Neutrophil (primary cell): ENCODE measurements around the gene ATXN3L.

Source experiments
- H3K27ac ChIP-seq: fragments of 200-600 bp; sonication (generic); 2 replicates; pipeline ENCODE4 v1.5.1; 2016; ENCODE audit warnings: mild to moderate bottlenecking, moderate library complexity
- H3K27me3 ChIP-seq: fragments of 200-600 bp; sonication (generic); 2 replicates; pipeline ENCODE4 v1.6.0; 2016; ENCODE audit warnings: mild to moderate bottlenecking
- H3K36me3 ChIP-seq: fragments of 200-600 bp; sonication (generic); 2 replicates; pipeline ENCODE4 v1.5.1; 2017
- H3K4me1 ChIP-seq, 2 experiments: fragments of 200-600 bp in 1 of 2; sonication (generic) in 1 of 2; 1 replicate in 1 of 2; 2 replicates in 1 of 2; pipeline versions ENCODE4 v1.5.1 to v1.6.1; 2013 to 2016; ENCODE audit warnings: low read depth in 1 of 2, low read length in 1 of 2, mild to moderate bottlenecking in 1 of 2, moderate library complexity in 1 of 2; ENCODE audit not compliant: control insufficient read depth in 1 of 2, insufficient read depth in 1 of 2
- H3K4me3 ChIP-seq, 2 experiments: fragments of 200-600 bp in 1 of 2; sonication (generic) in 1 of 2; 1 replicate in 1 of 2; 2 replicates in 1 of 2; pipeline ENCODE4 v1.5.1; 2013 to 2016; ENCODE audit warnings: low read depth in 1 of 2, low read length in 1 of 2, mild to moderate bottlenecking in 1 of 2, moderate library complexity in 1 of 2
- H3K9me3 ChIP-seq: fragments of 200-600 bp; sonication (generic); 2 replicates; pipeline ENCODE4 v1.5.1; 2016
- TF ChIP-seq, protein P1 (sequence below): fragments of 200-600 bp; sonication (generic); IDR thresholded peaks from 2 replicates; pipeline ENCODE4 v1.5.1; 2016; ENCODE audit warnings: antibody characterized with exemption

The ATXN3L gene

DNA sequence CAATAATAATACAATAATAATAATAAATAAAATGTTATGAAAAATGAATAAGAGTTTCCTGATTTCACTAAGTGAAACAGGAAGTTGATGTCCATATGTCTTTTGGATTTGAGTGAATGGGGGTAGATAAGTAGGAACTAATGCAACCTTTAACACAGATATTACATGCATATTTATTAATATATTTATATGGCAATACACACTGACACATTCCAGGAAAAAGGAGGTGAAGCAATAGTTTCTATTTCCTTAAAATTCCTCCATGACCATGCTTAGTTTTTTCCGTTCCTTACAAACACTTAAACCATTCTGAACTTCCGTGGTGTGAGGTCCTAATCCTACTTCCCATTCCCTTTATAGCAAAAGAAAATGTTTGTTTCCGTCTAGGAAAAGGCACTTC lies 48.3 kb downstream of the ATXN3L start:
- peaks cover 0 to 4% of the 10 kb centered on the region in 2 experiments for H3K4me1 ChIP-seq
- H3K36me3 ChIP-seq = no peaks in the 10 kb centered on the region
- H3K9me3 ChIP-seq = no peaks in the 10 kb centered on the region
- TF ChIP-seq, protein P1, sequence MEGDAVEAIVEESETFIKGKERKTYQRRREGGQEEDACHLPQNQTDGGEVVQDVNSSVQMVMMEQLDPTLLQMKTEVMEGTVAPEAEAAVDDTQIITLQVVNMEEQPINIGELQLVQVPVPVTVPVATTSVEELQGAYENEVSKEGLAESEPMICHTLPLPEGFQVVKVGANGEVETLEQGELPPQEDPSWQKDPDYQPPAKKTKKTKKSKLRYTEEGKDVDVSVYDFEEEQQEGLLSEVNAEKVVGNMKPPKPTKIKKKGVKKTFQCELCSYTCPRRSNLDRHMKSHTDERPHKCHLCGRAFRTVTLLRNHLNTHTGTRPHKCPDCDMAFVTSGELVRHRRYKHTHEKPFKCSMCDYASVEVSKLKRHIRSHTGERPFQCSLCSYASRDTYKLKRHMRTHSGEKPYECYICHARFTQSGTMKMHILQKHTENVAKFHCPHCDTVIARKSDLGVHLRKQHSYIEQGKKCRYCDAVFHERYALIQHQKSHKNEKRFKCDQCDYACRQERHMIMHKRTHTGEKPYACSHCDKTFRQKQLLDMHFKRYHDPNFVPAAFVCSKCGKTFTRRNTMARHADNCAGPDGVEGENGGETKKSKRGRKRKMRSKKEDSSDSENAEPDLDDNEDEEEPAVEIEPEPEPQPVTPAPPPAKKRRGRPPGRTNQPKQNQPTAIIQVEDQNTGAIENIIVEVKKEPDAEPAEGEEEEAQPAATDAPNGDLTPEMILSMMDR = no peak
- no peak overlapping the region for H3K4me3 ChIP-seq
- H3K27me3 ChIP-seq = no peaks in the 10 kb centered on the region
- no peak overlapping the region for H3K27ac ChIP-seq

DNA sequence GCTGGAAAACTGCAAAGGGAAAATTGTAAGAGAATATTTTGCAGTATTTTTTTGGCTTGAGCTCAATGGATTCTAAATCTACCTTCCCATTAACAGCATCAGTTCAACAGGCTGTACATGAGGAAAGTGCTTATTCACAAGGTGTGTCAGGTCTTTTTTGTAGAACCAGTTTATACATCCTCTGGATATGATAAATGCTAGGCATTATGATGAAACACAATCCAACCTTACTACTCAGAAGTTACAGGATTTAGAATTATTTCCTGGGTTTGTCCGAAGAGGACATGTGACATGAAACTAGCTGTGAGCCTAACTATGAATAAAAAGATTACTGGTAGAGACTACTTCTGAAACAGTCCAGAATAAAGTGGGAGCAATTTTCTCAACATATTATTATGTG lies 49.5 kb downstream of the ATXN3L start:
- no peak overlapping the region for H3K27ac ChIP-seq
- H3K4me3 ChIP-seq = no peak overlapping the region
- H3K36me3 ChIP-seq = no peaks in the 10 kb centered on the region
- H3K4me1 ChIP-seq = peaks cover 0 to 4% of the 10 kb centered on the region in 2 experiments
- TF ChIP-seq, protein P1 = no peak
- no peaks in the 10 kb centered on the region for H3K9me3 ChIP-seq
- H3K27me3 ChIP-seq = no peaks in the 10 kb centered on the region

DNA sequence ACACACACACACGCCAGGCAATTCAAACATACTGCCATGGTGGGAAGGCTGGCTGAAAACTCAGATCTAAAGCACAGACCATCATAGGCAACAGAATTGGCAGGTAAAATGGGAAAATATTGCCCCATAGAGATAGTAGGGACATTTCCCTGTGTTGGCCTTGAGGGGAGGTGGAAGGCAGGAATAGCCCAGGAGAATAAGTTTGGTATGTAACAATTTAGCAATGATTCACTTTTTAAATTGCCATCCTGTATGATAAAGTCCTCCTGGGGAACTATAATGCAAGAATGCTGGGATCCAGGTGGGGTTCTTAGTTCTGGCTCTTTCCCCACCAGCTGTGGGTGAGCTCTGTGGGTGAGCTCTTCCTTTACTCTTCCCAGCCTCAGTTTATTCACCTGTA lies 51.0 kb downstream of the ATXN3L start:
- Histone ChIP-seq H3K9me3 (no peaks in the 10 kb centered on the region), H3K27ac (no peak overlapping the region), H3K4me1 (peaks cover 0 to 4% of the 10 kb centered on the region in 2 experiments), H3K27me3 (no peaks in the 10 kb centered on the region), H3K36me3 (no peaks in the 10 kb centered on the region), H3K4me3 (no peak overlapping the region)
- TF ChIP-seq, protein P1 = no peak
